Chondrocyte (in vitro differentiated cells): Measurements from ENCODE around the gene CTNND2. TPM values are rescaled to one million over a fixed set of nuclear protein-coding genes. Genes with fewer than 3 reads are reported as not detected.

Experiments used
- DNase-seq: peaks from one replicate; pipeline ENCODE4 v3.0.0; 2021; ENCODE audit warnings: mixed read lengths, low spot score
- H3K27ac Mint-ChIP-seq: one replicate; pipeline ENCODE4 v1.8.0; 2021; ENCODE audit warnings: mild to moderate bottlenecking, moderate library complexity, mixed read lengths; ENCODE audit not compliant: unreplicated experiment
- H3K27me3 Mint-ChIP-seq: 2 replicates; pipeline ENCODE4 v1.8.0; 2021; ENCODE audit warnings: low read depth, mixed read lengths
- H3K36me3 Mint-ChIP-seq: 2 replicates; pipeline ENCODE4 v1.8.0; 2021; ENCODE audit warnings: low read depth, mixed read lengths
- H3K4me1 Mint-ChIP-seq: 2 replicates; pipeline ENCODE4 v1.8.0; 2021; ENCODE audit warnings: low read depth, mild to moderate bottlenecking, mixed read lengths
- H3K4me3 Mint-ChIP-seq: one replicate; pipeline ENCODE4 v1.8.0; 2021; ENCODE audit warnings: mild to moderate bottlenecking, moderate library complexity, mixed read lengths; ENCODE audit not compliant: unreplicated experiment
- H3K9me3 Mint-ChIP-seq: 2 replicates; pipeline ENCODE4 v1.8.0; 2021; ENCODE audit warnings: low read depth, mixed read lengths
- total RNA-seq: library from RNA; stranded (reverse); gene quantifications from 3 replicates; pipeline ENCODE4 v1.2.1, GENCODE V29; 2021
- TF ChIP-seq, protein P1 (sequence below): fragments of 200-600 bp; sonication (generic); IDR thresholded peaks from 2 replicates; pipeline ENCODE4 v1.5.0; 2021; ENCODE audit warnings: antibody characterized with exemption, mild to moderate bottlenecking, moderate library complexity

The CTNND2 gene
- total RNA-seq, 1 donor from 2014 or later, result 2.1 TPM

DNA sequence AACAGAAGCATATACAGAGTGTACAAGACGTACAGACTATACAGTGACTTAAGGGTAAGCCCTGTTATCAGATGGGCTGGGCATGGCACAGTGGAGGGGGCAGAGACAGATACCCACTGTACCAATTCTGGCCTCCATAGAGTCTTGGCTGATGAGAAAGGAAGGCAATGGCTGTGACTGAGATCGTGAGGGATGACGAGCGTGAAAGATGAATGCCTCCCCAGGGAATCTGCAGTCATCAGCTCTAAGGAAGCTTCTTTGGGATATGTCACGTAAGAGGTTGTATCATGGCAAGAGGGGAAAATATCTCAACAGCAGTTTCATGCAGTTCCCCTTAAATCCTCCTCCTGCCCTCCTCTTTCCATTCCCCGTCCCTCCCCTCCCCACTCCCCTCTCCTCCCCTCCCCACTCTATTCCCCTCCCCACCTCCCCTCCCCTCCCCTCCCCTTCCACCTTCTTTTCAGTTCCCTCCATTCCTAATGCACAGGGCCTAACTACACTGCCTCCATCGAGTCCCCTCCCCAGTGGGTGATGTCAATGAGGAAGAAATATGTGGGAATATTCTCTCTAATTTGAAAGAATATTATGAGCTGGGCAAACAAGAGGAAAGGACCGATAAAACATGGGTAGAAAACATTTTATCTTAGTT, 916.8 kb downstream of the CTNND2 start:
- Mint-ChIP-seq H3K4me3 (no peak overlapping the region), H3K4me1 (peaks cover 4% of the 10 kb centered on the region), H3K27me3 (peaks cover 35% of the 10 kb centered on the region)

DNA sequence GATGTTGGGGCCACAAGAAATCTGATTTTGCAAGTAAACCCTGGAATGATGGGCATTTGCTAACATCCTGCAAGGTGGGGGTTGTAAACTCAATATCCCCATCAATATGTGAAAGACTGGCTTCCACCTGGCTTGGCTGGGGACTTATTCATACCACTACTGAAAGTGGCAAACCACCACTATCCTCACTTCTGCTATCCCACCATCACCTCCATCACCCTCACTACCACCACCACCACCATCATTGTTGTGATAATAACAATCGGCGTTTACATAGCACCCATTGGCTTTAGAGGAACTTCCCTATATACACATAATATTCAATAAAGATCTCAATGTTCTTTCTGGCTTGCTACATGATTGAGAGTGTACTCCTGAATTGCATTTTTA, 918.5 kb downstream of the CTNND2 start:
- H3K27me3 Mint-ChIP-seq, result peaks cover 29% of the 10 kb centered on the region
- TF ChIP-seq, protein P1, sequence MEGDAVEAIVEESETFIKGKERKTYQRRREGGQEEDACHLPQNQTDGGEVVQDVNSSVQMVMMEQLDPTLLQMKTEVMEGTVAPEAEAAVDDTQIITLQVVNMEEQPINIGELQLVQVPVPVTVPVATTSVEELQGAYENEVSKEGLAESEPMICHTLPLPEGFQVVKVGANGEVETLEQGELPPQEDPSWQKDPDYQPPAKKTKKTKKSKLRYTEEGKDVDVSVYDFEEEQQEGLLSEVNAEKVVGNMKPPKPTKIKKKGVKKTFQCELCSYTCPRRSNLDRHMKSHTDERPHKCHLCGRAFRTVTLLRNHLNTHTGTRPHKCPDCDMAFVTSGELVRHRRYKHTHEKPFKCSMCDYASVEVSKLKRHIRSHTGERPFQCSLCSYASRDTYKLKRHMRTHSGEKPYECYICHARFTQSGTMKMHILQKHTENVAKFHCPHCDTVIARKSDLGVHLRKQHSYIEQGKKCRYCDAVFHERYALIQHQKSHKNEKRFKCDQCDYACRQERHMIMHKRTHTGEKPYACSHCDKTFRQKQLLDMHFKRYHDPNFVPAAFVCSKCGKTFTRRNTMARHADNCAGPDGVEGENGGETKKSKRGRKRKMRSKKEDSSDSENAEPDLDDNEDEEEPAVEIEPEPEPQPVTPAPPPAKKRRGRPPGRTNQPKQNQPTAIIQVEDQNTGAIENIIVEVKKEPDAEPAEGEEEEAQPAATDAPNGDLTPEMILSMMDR, result no peak
- no peaks in the 10 kb centered on the region for H3K36me3 Mint-ChIP-seq
- H3K4me3 Mint-ChIP-seq, result no peak overlapping the region
- H3K9me3 Mint-ChIP-seq, result no peaks in the 10 kb centered on the region
- DNase-seq, result no peak
- H3K27ac Mint-ChIP-seq, result no peak overlapping the region
- peaks cover 15% of the 10 kb centered on the region for H3K4me1 Mint-ChIP-seq

More for the DNA sequence above, 916.8 kb downstream of the CTNND2 start:
- H3K9me3 Mint-ChIP-seq, result no peaks in the 10 kb centered on the region
- H3K27ac Mint-ChIP-seq, result no peak overlapping the region
- no peak for DNase-seq
- TF ChIP-seq, protein P1, result no peak
- H3K36me3 Mint-ChIP-seq, result no peaks in the 10 kb centered on the region

DNA sequence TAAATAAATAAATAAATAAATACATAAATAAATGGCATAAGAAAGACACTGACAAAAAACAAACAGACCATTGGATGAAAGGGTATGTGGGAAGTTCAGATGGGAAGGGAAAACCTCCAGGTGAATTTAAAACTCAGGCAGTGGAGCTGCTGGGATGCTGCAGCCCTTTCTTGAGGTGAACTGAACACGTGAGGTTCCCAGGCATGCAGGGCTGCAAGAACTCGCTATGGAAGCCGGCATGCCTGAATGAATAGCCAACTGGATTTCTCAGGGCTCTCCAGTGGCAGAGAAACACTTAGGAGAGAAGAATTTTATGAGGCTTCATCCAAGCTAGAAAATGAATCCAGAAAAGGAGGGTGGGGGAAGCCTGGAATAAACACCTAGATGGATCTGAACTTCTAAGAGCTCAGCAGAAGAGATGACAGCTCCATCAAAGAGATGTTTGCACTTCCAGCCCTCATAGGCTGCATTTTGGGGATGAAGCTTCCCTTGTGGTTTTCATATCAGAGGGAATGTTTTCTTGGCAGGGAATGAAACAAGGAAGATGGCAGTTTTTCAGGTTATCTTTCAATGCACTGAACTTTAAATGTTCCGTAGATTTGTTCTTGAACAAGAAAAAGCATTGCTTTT, 919.0 kb downstream of the CTNND2 start:
- Mint-ChIP-seq H3K9me3 (no peaks in the 10 kb centered on the region), H3K4me3 (no peak overlapping the region), H3K27me3 (peaks cover 29% of the 10 kb centered on the region), H3K36me3 (no peaks in the 10 kb centered on the region), H3K4me1 (peaks cover 15% of the 10 kb centered on the region), H3K27ac (no peak overlapping the region)
- TF ChIP-seq, protein P1, result no peak
- DNase-seq, result no peak

DNA sequence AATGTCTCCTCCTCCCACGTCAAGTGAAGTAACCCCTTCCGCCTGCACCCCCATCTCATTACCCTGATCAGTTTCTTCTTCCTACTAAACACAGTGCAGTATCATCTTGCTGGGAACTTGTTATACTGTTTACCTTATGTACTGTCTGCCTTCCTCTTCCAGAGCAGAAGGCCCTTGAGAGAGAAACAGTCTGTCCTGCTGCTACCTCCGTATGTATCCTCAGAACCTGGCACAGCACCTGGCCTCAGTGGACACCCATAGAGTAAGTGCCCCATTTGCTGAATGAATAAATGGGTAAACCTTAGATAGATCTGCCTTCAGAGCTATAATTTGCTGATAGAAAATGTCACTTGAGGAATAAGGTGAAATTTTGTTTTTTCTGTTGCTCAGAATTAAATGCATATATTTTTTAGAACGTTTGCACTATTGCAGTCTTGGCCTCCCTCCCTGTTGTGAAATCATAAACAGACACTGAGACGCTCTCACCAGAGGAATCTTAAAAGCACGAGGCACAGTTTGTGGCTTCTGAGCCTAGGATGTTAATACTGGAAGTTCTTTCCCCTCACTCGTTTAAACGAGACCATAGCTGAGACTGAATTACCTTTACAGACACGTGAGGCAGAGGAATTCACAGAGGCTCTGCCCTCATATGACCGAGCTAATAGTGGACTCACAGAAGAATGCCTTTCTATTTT, 920.1 kb downstream of the CTNND2 start:
- Mint-ChIP-seq H3K4me3 (no peak overlapping the region), H3K4me1 (peaks cover 15% of the 10 kb centered on the region), H3K27ac (no peak overlapping the region), H3K9me3 (no peaks in the 10 kb centered on the region), H3K27me3 (peaks cover 24% of the 10 kb centered on the region), H3K36me3 (no peaks in the 10 kb centered on the region)
- DNase-seq, result no peak
- TF ChIP-seq, protein P1, result no peak

DNA sequence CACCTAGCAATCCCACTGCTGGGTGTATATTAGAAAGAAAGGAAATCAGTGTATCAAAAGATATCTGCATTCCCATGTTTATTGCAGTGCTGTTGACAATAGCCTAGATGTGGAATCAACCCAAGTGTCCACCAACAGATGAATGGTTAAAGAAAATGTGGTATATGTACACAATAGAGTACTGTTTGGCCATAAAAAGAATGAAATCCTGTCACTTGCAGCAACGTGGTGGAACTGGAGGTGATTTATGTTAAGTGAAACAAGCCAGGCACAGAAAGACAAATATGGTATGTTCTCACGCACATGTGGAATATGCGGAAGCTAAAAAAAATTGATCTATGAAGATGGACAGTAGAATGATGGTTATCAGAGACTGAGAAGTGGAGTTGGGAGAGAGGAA, 921.6 kb downstream of the CTNND2 start:
- Mint-ChIP-seq H3K9me3 (no peaks in the 10 kb centered on the region), H3K4me3 (no peak overlapping the region), H3K36me3 (no peaks in the 10 kb centered on the region), H3K4me1 (peaks cover 11% of the 10 kb centered on the region), H3K27me3 (peaks cover 12% of the 10 kb centered on the region), H3K27ac (no peak overlapping the region)
- DNase-seq, result no peak
- TF ChIP-seq, protein P1, result no peak
